ENCODE data around the gene POU6F2. TPM values are rescaled to one million over a fixed set of nuclear protein-coding genes. Genes with fewer than 3 reads are reported as not detected.
A peak's percentile ranks its signal among the peaks of the same experiment; 100 is the strongest.

POU6F2 gene
- total and polyA plus RNA-seq, 9 of the 15 experiments (the other 6 are each of a cell fraction or from before 2014, with no cell fraction given) = 0.29 to 1.5 (median 0.96) TPM

DNA sequence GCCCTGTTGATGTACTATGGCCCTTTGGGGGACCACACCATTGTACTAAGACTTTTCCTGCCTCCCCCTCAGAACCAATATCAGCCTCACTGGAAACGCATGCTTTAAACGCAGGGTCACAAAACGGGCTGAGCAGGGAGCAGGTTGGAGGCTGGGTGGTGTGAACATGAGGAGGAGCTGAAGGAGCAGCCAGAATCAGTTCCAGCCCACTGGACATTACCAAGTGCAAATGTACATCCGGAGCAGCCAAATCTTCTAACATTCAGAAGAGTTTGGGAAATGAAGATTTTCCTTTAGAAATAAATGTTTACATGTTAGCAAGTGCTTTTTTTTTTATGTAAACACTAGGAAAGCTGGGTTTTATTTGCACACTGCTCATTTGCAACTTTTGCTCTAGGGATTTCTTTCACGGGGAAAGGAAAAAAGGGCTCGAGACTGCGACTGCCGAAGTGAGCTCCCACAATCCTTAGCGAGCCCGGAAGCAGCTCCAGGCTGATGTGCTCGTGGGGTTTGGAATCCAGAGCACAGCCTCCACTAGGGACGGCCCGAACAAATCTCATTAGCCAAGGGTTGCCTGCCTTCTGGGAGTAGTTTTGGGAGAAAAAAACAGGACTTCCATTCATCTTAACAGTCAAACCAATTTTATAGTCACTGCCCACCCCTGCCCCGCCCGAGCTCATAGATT lies 480.5 kb downstream of the POU6F2 start:
- no peaks in the 10 kb centered on the region for H3K36me3 ChIP-seq (ENCODE audit: control insufficient read depth, insufficient read depth, low read length)
- peak overlapping the region; percentile 92 for H2AFZ ChIP-seq (ENCODE audit: low read depth, low read length)
- H3K4me2 ChIP-seq (ENCODE audit: insufficient read depth, low read length) = peak overlapping the region; percentile 72
- H3K4me1 ChIP-seq (replicated peaks in 1 of 2; ENCODE audit: control insufficient read depth in 2 of 2, insufficient read depth in 2 of 2, low read length in 2 of 2) = peaks cover 4 to 25% of the 10 kb centered on the region in 2 experiments
- H3K9ac ChIP-seq (ENCODE audit: insufficient read depth in 1 of 2, low read depth in 2 of 2, low read length in 2 of 2) = no peak overlapping the region
- WGBS (ENCODE audit: insufficient coverage, low coverage, missing lambda C conversion rate) = 29% methylated on average over 15 of the region's 15 CpGs
- POLR2A ChIA-PET = no interaction called here
- CTCF ChIA-PET (ENCODE audit: low intra/inter-chr PET ratio) = no interaction called here
- no peak overlapping the region for H3K27ac ChIP-seq (ENCODE audit: extremely low read depth, low read depth, low read length)
- H3K27me3 ChIP-seq (ENCODE audit: control insufficient read depth in 2 of 2, insufficient read depth in 2 of 2, low read length in 2 of 2) = peaks cover 0 to 3% of the 10 kb centered on the region in 2 experiments; a peak in 1 of 5 replicates
- H3K79me2 ChIP-seq (ENCODE audit: control insufficient read depth, insufficient read depth, low read length) = no peaks in the 10 kb centered on the region
- H3K9me1 ChIP-seq (ENCODE audit: control insufficient read depth, insufficient read depth, low read length) = no peaks in the 10 kb centered on the region
- ATAC-seq (peak; percentile 74), DNase-seq (ENCODE audit: extremely low read depth in 1 of 4, low spot score in 3 of 4) (peak; percentile 25 to 32 (median 30)), FAIRE-seq (no peak)
- no TSS peak for BruUV-seq (replicated peaks)
- in situ Hi-C loops (cut with MboI) = no loop called here
- peak overlapping the region; percentile 13; the same call in 1 of the 2 replicates for H3K4me3 ChIP-seq
- intact Hi-C loops (cut with micrococcal nuclease) = no loop called here
- H4K20me1 ChIP-seq (replicated peaks; ENCODE audit: control insufficient read depth, insufficient read depth, low read length) = no peaks in the 10 kb centered on the region
- H3K9me3 ChIP-seq (replicated peaks; ENCODE audit: control insufficient read depth, insufficient read depth, low read depth, low read length) = no peaks in the 10 kb centered on the region
- TF ChIP-seq, protein P1, sequence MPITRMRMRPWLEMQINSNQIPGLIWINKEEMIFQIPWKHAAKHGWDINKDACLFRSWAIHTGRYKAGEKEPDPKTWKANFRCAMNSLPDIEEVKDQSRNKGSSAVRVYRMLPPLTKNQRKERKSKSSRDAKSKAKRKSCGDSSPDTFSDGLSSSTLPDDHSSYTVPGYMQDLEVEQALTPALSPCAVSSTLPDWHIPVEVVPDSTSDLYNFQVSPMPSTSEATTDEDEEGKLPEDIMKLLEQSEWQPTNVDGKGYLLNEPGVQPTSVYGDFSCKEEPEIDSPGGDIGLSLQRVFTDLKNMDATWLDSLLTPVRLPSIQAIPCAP (CRISPR knock-in tag; IDR thresholded peaks at IDR 0.05; ENCODE audit: borderline replicate concordance) = no peak
- TF ChIP-seq ZNF143 (CRISPR knock-in tag; IDR thresholded peaks at IDR 0.05) (peak; percentile 63), PHB (CRISPR knock-in tag; IDR thresholded peaks at IDR 0.05) (no peak), TARDBP (IDR thresholded peaks at IDR 0.05) (no peak), ZFPM2 (CRISPR knock-in tag; IDR thresholded peaks at IDR 0.05) (no peak), ZC3H8 (IDR thresholded peaks at IDR 0.05) (no peak), TCF3 (CRISPR knock-in tag; IDR thresholded peaks at IDR 0.05) (no peak), GABPA (tag; conservative IDR thresholded peaks at IDR 0.05; ENCODE audit: low read depth) (peak; percentile 62), CREM (IDR thresholded peaks at IDR 0.05; ENCODE audit: low read depth) (no peak), ZKSCAN8 (CRISPR knock-in tag; IDR thresholded peaks at IDR 0.05) (0 out of 2 replicates have a peak, but pooled peaks have one; percentile 32)
- TF ChIP-seq, protein P2, sequence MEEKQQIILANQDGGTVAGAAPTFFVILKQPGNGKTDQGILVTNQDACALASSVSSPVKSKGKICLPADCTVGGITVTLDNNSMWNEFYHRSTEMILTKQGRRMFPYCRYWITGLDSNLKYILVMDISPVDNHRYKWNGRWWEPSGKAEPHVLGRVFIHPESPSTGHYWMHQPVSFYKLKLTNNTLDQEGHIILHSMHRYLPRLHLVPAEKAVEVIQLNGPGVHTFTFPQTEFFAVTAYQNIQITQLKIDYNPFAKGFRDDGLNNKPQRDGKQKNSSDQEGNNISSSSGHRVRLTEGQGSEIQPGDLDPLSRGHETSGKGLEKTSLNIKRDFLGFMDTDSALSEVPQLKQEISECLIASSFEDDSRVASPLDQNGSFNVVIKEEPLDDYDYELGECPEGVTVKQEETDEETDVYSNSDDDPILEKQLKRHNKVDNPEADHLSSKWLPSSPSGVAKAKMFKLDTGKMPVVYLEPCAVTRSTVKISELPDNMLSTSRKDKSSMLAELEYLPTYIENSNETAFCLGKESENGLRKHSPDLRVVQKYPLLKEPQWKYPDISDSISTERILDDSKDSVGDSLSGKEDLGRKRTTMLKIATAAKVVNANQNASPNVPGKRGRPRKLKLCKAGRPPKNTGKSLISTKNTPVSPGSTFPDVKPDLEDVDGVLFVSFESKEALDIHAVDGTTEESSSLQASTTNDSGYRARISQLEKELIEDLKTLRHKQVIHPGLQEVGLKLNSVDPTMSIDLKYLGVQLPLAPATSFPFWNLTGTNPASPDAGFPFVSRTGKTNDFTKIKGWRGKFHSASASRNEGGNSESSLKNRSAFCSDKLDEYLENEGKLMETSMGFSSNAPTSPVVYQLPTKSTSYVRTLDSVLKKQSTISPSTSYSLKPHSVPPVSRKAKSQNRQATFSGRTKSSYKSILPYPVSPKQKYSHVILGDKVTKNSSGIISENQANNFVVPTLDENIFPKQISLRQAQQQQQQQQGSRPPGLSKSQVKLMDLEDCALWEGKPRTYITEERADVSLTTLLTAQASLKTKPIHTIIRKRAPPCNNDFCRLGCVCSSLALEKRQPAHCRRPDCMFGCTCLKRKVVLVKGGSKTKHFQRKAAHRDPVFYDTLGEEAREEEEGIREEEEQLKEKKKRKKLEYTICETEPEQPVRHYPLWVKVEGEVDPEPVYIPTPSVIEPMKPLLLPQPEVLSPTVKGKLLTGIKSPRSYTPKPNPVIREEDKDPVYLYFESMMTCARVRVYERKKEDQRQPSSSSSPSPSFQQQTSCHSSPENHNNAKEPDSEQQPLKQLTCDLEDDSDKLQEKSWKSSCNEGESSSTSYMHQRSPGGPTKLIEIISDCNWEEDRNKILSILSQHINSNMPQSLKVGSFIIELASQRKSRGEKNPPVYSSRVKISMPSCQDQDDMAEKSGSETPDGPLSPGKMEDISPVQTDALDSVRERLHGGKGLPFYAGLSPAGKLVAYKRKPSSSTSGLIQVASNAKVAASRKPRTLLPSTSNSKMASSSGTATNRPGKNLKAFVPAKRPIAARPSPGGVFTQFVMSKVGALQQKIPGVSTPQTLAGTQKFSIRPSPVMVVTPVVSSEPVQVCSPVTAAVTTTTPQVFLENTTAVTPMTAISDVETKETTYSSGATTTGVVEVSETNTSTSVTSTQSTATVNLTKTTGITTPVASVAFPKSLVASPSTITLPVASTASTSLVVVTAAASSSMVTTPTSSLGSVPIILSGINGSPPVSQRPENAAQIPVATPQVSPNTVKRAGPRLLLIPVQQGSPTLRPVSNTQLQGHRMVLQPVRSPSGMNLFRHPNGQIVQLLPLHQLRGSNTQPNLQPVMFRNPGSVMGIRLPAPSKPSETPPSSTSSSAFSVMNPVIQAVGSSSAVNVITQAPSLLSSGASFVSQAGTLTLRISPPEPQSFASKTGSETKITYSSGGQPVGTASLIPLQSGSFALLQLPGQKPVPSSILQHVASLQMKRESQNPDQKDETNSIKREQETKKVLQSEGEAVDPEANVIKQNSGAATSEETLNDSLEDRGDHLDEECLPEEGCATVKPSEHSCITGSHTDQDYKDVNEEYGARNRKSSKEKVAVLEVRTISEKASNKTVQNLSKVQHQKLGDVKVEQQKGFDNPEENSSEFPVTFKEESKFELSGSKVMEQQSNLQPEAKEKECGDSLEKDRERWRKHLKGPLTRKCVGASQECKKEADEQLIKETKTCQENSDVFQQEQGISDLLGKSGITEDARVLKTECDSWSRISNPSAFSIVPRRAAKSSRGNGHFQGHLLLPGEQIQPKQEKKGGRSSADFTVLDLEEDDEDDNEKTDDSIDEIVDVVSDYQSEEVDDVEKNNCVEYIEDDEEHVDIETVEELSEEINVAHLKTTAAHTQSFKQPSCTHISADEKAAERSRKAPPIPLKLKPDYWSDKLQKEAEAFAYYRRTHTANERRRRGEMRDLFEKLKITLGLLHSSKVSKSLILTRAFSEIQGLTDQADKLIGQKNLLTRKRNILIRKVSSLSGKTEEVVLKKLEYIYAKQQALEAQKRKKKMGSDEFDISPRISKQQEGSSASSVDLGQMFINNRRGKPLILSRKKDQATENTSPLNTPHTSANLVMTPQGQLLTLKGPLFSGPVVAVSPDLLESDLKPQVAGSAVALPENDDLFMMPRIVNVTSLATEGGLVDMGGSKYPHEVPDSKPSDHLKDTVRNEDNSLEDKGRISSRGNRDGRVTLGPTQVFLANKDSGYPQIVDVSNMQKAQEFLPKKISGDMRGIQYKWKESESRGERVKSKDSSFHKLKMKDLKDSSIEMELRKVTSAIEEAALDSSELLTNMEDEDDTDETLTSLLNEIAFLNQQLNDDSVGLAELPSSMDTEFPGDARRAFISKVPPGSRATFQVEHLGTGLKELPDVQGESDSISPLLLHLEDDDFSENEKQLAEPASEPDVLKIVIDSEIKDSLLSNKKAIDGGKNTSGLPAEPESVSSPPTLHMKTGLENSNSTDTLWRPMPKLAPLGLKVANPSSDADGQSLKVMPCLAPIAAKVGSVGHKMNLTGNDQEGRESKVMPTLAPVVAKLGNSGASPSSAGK (IDR thresholded peaks at IDR 0.05) = peak; percentile 56
